HG03103 (cell line): Measurements from ENCODE around the gene MAST4.

Experiments used
- ATAC-seq: cut with Tn5 transposase; IDR thresholded peaks from one replicate; pipeline ENCODE4 v1.9.1; 2021; ENCODE audit warnings: low read depth; ENCODE audit not compliant: unreplicated experiment

The MAST4 gene

GRCh38 chr5:67028941-67029340 is 432.7 kb downstream of the MAST4 start:
- ATAC-seq: no peak

- no peak for ATAC-seq
These were observed 433.3 kb downstream of the MAST4 start for GRCh38 chr5:67029481-67029880.

GRCh38 chr5:67030289-67031056 is 434.3 kb downstream of the MAST4 start:
- no peak for ATAC-seq

- no peak for ATAC-seq
These were observed 434.9 kb downstream of the MAST4 start for GRCh38 chr5:67031057-67031443.

GRCh38 chr5:67031692-67032091 is 435.5 kb downstream of the MAST4 start:
- ATAC-seq: no peak

GRCh38 chr5:67032921-67033664 is 436.9 kb downstream of the MAST4 start:
- no peak for ATAC-seq

GRCh38 chr5:67033880-67034651 is 437.9 kb downstream of the MAST4 start:
- no peak for ATAC-seq

- no peak for ATAC-seq
These were observed 439.0 kb downstream of the MAST4 start for GRCh38 chr5:67035098-67035740.

GRCh38 chr5:67037171-67037570 is 441.0 kb downstream of the MAST4 start:
- ATAC-seq: no peak

GRCh38 chr5:67038817-67039603 is 442.8 kb downstream of the MAST4 start:
- ATAC-seq: no peak

GRCh38 chr5:67042176-67043003 is 446.2 kb downstream of the MAST4 start:
- ATAC-seq: no peak

- no peak for ATAC-seq
These were observed 447.8 kb downstream of the MAST4 start for GRCh38 chr5:67043796-67044511.

GRCh38 chr5:67045816-67046740 is 449.9 kb downstream of the MAST4 start:
- ATAC-seq: no peak

- no peak for ATAC-seq
These were observed 451.0 kb downstream of the MAST4 start for GRCh38 chr5:67047160-67047559.

- no peak for ATAC-seq
These were observed 451.4 kb downstream of the MAST4 start for GRCh38 chr5:67047616-67048015.

GRCh38 chr5:67050125-67050524 is 453.9 kb downstream of the MAST4 start:
- ATAC-seq: no peak

- no peak for ATAC-seq
These were observed 454.4 kb downstream of the MAST4 start for GRCh38 chr5:67050635-67051034.
